RWPE2 (cell line): ENCODE measurements around the gene ENTREP1.
A peak's percentile ranks its signal among the peaks of the same experiment; 100 is the strongest.

Experiments used
- ATAC-seq: fragments of 200-7000 bp; cut with Tn5 transposase; 3 replicates; pipeline ENCODE4 v1.9.1; 2021; ENCODE audit warnings: low read depth
- DNase-seq: peaks from one replicate; pipeline ENCODE4 v3.0.0-alpha.2; 2020; ENCODE audit warnings: low spot score
- H3K27ac ChIP-seq: fragments of 450-650 bp; 2 replicates; pipeline ENCODE4 v1.5.1; 2017; ENCODE audit warnings: mild to moderate bottlenecking; ENCODE audit not compliant: poor library complexity, severe bottlenecking
- H3K27me3 ChIP-seq: fragments of 250-450 bp; sonication (Bioruptor Pico); 2 replicates; pipeline ENCODE4 v1.5.1; 2021; ENCODE audit warnings: mild to moderate bottlenecking, moderate library complexity; ENCODE audit not compliant: insufficient read depth, poor library complexity, severe bottlenecking
- H3K36me3 ChIP-seq: fragments of 250-450 bp; sonication (Bioruptor Pico); 2 replicates; pipeline ENCODE4 v1.5.1; 2020; ENCODE audit warnings: low read depth, mild to moderate bottlenecking, moderate library complexity
- H3K4me1 ChIP-seq: fragments of 250-450 bp; sonication (Bioruptor Pico); 2 replicates; pipeline ENCODE4 v1.5.1; 2021; ENCODE audit warnings: mild to moderate bottlenecking, moderate library complexity; ENCODE audit not compliant: insufficient read depth, poor library complexity, severe bottlenecking
- H3K4me3 ChIP-seq: fragments of 250-450 bp; sonication (Bioruptor Pico); 2 replicates; pipeline ENCODE4 v1.5.1; 2021; ENCODE audit warnings: mild to moderate bottlenecking, moderate library complexity; ENCODE audit not compliant: severe bottlenecking
- H3K9me3 ChIP-seq: fragments of 250-450 bp; sonication (Bioruptor Pico); 2 replicates; pipeline ENCODE4 v1.5.1; 2021; ENCODE audit warnings: mild to moderate bottlenecking, moderate library complexity; ENCODE audit not compliant: severe bottlenecking
- CTCF ChIP-seq: fragments of 450-650 bp; IDR thresholded peaks from one replicate; pipeline ENCODE4 v1.5.1; 2017; ENCODE audit warnings: mild to moderate bottlenecking, moderate library complexity; ENCODE audit not compliant: poor library complexity, severe bottlenecking

Gene ENTREP1

GRCh38 chr9:69324549-69325401 is at the start of gene ENTREP1:
Gene ENTREP1 (plus strand): TSS chr9:69325215. CDS start chr9:69325310, 95 bp downstream.
- no peak within 1 kb of the TSS for H3K27ac ChIP-seq
- TF ChIP-seq CTCF: no peak
- no peaks in the 10 kb centered on the region for H3K4me1 ChIP-seq
- DNase-seq (no peak), ATAC-seq (peak; percentile 93)
- H3K4me3 ChIP-seq: peak within 1 kb of the TSS; percentile 38
- peaks cover 40% of the 10 kb centered on the region for H3K27me3 ChIP-seq
- no peaks in the 10 kb centered on the region for H3K36me3 ChIP-seq
- H3K9me3 ChIP-seq: no peaks in the 10 kb centered on the region

GRCh38 chr9:69276775-69277174 is 48.2 kb upstream of the ENTREP1 start:
- DNase-seq: no peak
- H3K27me3 ChIP-seq: no peaks in the 10 kb centered on the region
- no peak overlapping the region for H3K27ac ChIP-seq
- H3K4me1 ChIP-seq: no peaks in the 10 kb centered on the region
- H3K9me3 ChIP-seq: no peaks in the 10 kb centered on the region
- ATAC-seq: no peak
- H3K36me3 ChIP-seq: no peaks in the 10 kb centered on the region
- H3K4me3 ChIP-seq: no peak overlapping the region
- TF ChIP-seq CTCF: no peak

GRCh38 chr9:69279084-69279731 is 45.8 kb upstream of the ENTREP1 start:
- H3K9me3 ChIP-seq: no peaks in the 10 kb centered on the region
- H3K27me3 ChIP-seq: no peaks in the 10 kb centered on the region
- ATAC-seq (no peak), DNase-seq (no peak)
- TF ChIP-seq CTCF: no peak
- H3K27ac ChIP-seq: no peak overlapping the region
- H3K36me3 ChIP-seq: no peaks in the 10 kb centered on the region
- H3K4me3 ChIP-seq: no peak overlapping the region
- H3K4me1 ChIP-seq: no peaks in the 10 kb centered on the region

- H3K9me3 ChIP-seq: no peaks in the 10 kb centered on the region
- H3K4me1 ChIP-seq: no peaks in the 10 kb centered on the region
- H3K4me3 ChIP-seq: no peak overlapping the region
- TF ChIP-seq CTCF: no peak
- no peak for ATAC-seq
- no peak overlapping the region for H3K27ac ChIP-seq
- H3K36me3 ChIP-seq: no peaks in the 10 kb centered on the region
- H3K27me3 ChIP-seq: no peaks in the 10 kb centered on the region
- DNase-seq: no peak
Measured at GRCh38 chr9:69279733-69280132, 45.3 kb upstream of the ENTREP1 start.
